RWPE1 (cell line): ENCODE data around the gene AP1G1.
"Not testable (repeated sequence)": the region's sequence is repeated elsewhere in the genome, so short reads cannot be mapped to it uniquely, and the experiment has no call there.

Experiments
- CTCF ChIA-PET: fragments of 350-600 bp; sonication (Branson Sonifier 250); formaldehyde crosslinking; extraction: SDS; loops from one replicate; lab custom pipeline; 2021; lab: Yijun Ruan, JAX
- POLR2A ChIA-PET: fragments of 400-600 bp; formaldehyde crosslinking; extraction: SDS; loops from one replicate; lab custom pipeline; 2020; ENCODE audit warnings: antibody characterized with exemption; ENCODE audit not compliant: low non-redundant PET; lab: Yijun Ruan, JAX
- DNase-seq: peaks from one replicate; pipeline ENCODE4 v3.0.0; 2012; ENCODE audit warnings: low spot score
- H3K27ac ChIP-seq: fragments of 450-650 bp; 2 replicates; pipeline ENCODE4 v1.5.1; 2017
- TF ChIP-seq, protein P1 (sequence below): fragments of 450-650 bp; conservative IDR thresholded peaks from 2 replicates; pipeline ENCODE4 v1.5.1; 2017; ENCODE audit warnings: low read depth, mild to moderate bottlenecking

Gene AP1G1

DNA sequence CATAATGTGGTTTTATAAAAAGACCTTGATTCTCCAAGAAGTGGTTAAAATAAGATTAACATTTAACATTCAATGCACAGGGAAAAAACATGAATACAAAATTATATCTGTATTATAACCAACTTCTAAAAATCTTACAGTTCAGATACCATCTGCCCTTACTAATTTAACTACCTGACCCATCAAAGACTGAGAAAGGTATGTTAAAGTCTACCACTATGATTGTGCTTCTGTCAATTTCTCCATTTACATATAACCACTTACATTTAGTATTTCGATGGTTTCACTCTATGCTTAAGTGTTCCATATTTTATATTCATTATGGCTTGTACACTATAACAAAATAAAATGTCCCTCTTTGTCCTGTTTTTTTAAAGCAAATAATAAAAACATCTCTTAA lies 14.6 kb downstream of the AP1G1 start:
- TF ChIP-seq, protein P1, sequence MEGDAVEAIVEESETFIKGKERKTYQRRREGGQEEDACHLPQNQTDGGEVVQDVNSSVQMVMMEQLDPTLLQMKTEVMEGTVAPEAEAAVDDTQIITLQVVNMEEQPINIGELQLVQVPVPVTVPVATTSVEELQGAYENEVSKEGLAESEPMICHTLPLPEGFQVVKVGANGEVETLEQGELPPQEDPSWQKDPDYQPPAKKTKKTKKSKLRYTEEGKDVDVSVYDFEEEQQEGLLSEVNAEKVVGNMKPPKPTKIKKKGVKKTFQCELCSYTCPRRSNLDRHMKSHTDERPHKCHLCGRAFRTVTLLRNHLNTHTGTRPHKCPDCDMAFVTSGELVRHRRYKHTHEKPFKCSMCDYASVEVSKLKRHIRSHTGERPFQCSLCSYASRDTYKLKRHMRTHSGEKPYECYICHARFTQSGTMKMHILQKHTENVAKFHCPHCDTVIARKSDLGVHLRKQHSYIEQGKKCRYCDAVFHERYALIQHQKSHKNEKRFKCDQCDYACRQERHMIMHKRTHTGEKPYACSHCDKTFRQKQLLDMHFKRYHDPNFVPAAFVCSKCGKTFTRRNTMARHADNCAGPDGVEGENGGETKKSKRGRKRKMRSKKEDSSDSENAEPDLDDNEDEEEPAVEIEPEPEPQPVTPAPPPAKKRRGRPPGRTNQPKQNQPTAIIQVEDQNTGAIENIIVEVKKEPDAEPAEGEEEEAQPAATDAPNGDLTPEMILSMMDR, result no peak
- DNase-seq, result no peak
- ChIA-PET POLR2A (no interaction called here), CTCF (interaction anchor here (0.6 kb wide), 1 partner anchor 67 kb away, joined by 5 read pairs; no protein-coding TSS in a partner anchor)
- H3K27ac ChIP-seq, result no peak overlapping the region

DNA sequence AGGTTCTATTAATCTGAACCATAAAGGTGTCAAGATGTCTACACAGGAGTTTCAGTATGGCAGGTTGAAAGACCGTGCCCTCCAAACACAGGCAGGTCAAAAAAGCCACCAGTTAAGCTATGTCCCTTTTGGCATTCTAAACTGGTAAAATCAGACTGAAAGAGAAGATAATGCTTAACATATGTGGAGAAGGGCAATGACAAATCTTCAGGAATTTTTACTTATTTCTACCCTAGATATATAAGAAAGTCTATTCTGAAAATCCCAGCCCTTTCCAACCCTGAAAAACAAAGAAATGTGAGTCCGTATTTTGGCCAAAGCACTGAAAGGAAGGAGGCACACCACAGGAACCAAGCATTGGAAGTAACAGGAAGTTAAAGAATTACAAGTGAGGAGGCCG lies 16.5 kb downstream of the AP1G1 start:
- no peak for DNase-seq
- ChIA-PET POLR2A (no interaction called here), CTCF (no interaction called here)
- no peak overlapping the region for H3K27ac ChIP-seq
- TF ChIP-seq, protein P1, result no peak

DNA sequence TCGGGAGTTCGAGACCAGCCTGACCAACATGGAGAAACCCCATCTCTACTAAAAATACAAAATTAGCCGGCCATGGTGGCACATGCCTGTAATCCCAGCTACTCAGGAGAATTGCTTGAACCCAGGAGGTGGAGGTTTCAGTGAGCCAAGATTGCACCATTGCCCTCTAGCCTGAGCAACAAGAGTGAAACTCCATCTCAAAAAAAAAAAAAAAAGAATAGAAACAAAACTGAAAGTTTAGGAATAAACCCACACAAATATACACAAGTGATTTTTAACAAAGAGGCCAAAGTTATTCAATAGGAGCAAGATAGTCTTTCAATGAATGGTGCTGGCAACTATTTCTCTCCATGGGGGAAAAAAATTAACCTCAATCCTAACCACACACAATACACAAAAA lies 18.3 kb downstream of the AP1G1 start:
- H3K27ac ChIP-seq, POLR2A ChIA-PET, DNase-seq: not testable (repeated sequence)
- CTCF ChIA-PET, result interaction anchor here (0.7 kb wide), 1 partner anchor 181 kb away, joined by 5 read pairs; no protein-coding TSS in a partner anchor

DNA sequence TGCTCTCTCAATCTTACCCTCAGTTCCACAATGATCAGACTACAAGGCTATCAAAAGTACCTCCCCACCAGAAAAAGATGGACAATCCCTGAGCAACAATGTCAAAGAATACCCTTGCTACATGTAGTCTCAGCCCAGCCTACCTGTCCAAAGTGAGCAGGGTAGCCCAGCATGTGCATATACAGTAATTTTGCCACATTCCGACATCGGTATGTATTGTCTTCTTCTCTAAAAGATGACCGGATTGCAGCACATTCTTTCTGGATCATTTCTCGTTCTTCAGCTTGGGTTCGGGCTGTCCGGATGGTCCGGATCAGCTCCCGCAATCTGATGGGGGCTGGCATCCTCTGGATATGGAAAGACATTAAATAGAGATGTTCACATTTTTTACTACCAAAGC lies 19.5 kb downstream of the AP1G1 start:
- no peak for DNase-seq
- POLR2A ChIA-PET, result no interaction called here
- CTCF ChIA-PET, result no interaction called here
- TF ChIP-seq, protein P1, result no peak
- no peak overlapping the region for H3K27ac ChIP-seq

DNA sequence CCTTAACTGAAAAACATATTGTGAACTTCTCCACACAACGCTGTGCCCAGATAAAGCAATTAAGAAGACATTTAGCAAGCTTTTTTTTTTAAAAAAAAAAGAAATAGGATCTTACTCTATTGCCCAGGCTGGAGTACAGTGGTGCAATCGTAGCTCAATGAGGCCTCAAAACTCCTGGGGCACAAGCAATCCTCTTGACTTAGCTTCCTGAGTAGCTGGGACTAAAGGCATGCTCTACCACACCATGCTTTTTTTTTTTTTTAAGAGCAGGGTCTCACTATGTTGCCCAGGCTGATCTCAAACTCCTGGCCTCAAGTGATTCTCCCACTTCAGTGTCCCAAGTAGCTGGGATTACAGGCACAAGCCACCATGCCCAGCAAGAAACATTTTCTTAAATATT lies 20.1 kb downstream of the AP1G1 start:
- ChIA-PET POLR2A (interaction anchor here (0.6 kb wide), 1 partner anchor 55 kb away, joined by 3 read pairs; no protein-coding TSS in a partner anchor), CTCF (interaction anchor here (0.6 kb wide), 1 partner anchor 181 kb away, joined by 3 read pairs; no protein-coding TSS in a partner anchor)
- TF ChIP-seq, protein P1, result no peak
- no peak overlapping the region for H3K27ac ChIP-seq
- DNase-seq, result no peak

DNA sequence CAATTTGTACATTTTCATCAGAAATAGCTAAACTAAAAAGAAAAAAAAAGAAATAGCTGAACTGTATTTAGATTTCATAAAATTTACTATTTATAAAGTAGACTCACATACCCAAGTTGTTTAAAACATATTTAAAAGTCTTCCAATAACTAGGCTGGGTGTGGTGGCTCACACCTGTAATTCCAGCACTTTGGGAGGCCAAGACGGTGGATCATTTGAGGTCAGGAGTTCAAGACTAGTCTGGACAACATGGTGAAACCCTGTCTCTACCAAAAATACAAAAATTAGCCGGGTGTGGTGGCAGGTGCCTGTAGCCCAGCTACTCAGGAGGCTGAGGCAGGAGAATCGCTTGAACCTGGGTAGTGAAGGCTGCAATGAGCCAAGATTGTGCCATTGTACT lies 23.5 kb downstream of the AP1G1 start:
- CTCF ChIA-PET, DNase-seq, H3K27ac ChIP-seq: not testable (repeated sequence)
- POLR2A ChIA-PET, result interaction anchor here (0.7 kb wide), 1 partner anchor 169 kb away, joined by 3 read pairs; no protein-coding TSS in a partner anchor

DNA sequence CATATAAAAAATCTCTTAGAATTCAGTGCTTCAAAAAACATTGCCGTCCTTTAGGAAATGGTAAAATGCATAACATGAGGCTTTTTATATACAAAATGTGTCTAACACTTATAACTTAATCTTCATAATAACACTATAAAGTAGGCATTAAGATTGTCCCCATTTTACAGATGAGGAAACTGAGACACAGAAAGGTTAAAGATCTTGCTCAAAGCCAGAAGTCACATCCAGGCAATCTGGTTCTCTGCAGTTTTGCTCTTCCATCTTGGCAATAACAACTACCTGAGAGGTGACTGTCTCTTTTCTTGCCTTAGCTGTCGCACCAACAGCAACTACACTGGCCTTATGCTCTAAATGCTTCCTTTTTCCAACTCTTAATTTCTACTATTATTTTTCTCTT lies 24.5 kb downstream of the AP1G1 start:
- H3K27ac ChIP-seq, result no peak overlapping the region
- ChIA-PET POLR2A (no interaction called here), CTCF (no interaction called here)
- no peak for DNase-seq
- TF ChIP-seq, protein P1, result no peak
